Glutamatergic neuron (in vitro differentiated cells): ENCODE results near the gene NKIRAS1. TPM values are rescaled to one million over a fixed set of nuclear protein-coding genes. Genes with fewer than 3 reads are reported as not detected.
"Not testable (repeated sequence)": the region's sequence is repeated elsewhere in the genome, so short reads cannot be mapped to it uniquely, and the experiment has no call there.

Experiments
- DNase-seq: peaks from one replicate; pipeline ENCODE4 v3.0.0; 2022
- H3K27ac Mint-ChIP-seq: one replicate; pipeline ENCODE4 v1.8.0; 2020; ENCODE audit warnings: mild to moderate bottlenecking, mixed read lengths, inconsistent platforms; ENCODE audit not compliant: unreplicated experiment
- H3K27me3 Mint-ChIP-seq: one replicate; pipeline ENCODE4 v1.8.0; 2020; ENCODE audit warnings: mild to moderate bottlenecking, moderate library complexity, mixed read lengths, inconsistent platforms; ENCODE audit not compliant: unreplicated experiment
- H3K36me3 Mint-ChIP-seq: one replicate; pipeline ENCODE4 v1.8.0; 2020; ENCODE audit warnings: mild to moderate bottlenecking, mixed read lengths, inconsistent platforms; ENCODE audit not compliant: unreplicated experiment
- H3K4me1 Mint-ChIP-seq: one replicate; pipeline ENCODE4 v1.8.0; 2020; ENCODE audit warnings: mild to moderate bottlenecking, low read depth, mixed read lengths, inconsistent platforms; ENCODE audit not compliant: unreplicated experiment
- H3K4me3 Mint-ChIP-seq: one replicate; pipeline ENCODE4 v1.8.0; 2020; ENCODE audit warnings: mild to moderate bottlenecking, mixed read lengths, inconsistent platforms; ENCODE audit not compliant: unreplicated experiment
- H3K9me3 Mint-ChIP-seq: one replicate; pipeline ENCODE4 v1.8.0; 2020; ENCODE audit warnings: mild to moderate bottlenecking, moderate library complexity, mixed read lengths, inconsistent platforms; ENCODE audit not compliant: unreplicated experiment
- CTCF ChIP-seq: fragments of 200-600 bp; sonication (generic); IDR thresholded peaks from one replicate; pipeline ENCODE4 v1.5.0; 2021; ENCODE audit not compliant: partially characterized antibody, unreplicated experiment
- total RNA-seq: library from RNA; stranded (reverse); fragmentation: NEBNext Ultra II Directional; extraction: Animal tissue kit (Norgen Biotek cat#: 25700); gene quantifications from one replicate; pipeline ENCODE4 v1.2.1, GENCODE V29; 2021; ENCODE audit not compliant: unreplicated experiment

The NKIRAS1 gene
- total RNA-seq, 1 donor from 2014 or later: 12.6 TPM

GRCh38 chr3:23874359-23875112 is 42.3 kb downstream of the NKIRAS1 start:
- H3K27ac Mint-ChIP-seq: no peak overlapping the region
- no peaks in the 10 kb centered on the region for H3K36me3 Mint-ChIP-seq
- no peak for TF ChIP-seq CTCF

DNA sequence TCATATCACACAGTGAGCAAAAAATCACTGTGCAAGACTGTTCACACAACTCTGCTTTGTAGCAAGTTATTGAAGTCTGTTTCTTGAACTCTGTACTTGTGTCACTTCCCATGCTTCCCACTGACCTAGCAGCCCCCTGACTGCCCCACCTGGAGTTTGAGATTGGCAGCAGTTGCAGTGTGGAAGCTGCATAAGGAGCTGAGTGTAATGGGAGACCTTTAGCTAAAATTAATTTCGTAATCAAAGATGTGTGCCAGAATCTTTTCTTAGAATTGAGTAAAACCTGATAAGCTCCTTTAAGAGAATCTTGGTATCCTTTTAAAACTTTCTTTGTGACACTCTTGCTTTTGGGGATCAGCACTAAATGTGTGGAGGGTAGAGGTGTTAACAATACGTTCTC is 42.8 kb downstream of the NKIRAS1 start:
- Mint-ChIP-seq H3K27ac (no peak overlapping the region), H3K4me1 (peaks cover 12% of the 10 kb centered on the region)
- no peak for TF ChIP-seq CTCF

More at GRCh38 chr3:23874359-23875112, 42.3 kb downstream of the NKIRAS1 start:
- peaks cover 2% of the 10 kb centered on the region for H3K9me3 Mint-ChIP-seq
- no peak for DNase-seq
- H3K27me3 Mint-ChIP-seq: peaks cover 1% of the 10 kb centered on the region
- peaks cover 12% of the 10 kb centered on the region for H3K4me1 Mint-ChIP-seq
- H3K4me3 Mint-ChIP-seq: no peak overlapping the region

DNA sequence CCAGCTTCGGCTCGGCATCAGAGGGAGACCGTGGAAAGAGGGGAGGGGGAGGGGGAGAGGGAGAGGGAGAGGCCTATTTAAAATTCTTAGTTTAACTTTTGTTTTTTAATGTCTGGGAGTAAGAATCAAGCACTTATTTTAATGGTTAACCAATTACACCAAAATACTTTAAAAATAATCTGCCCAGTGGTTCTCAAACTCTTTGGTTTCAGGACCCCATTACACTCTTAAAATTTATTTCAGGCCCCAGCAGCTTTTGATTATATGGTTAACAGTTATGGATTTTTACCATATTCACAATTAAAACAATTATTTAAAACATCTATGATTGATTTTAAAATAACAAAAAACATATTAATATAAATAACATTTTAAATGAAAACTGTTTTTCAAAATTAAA is 44.5 kb downstream of the NKIRAS1 start:
- Mint-ChIP-seq H3K27ac (no peak overlapping the region), H3K27me3 (no peaks in the 10 kb centered on the region), H3K36me3 (no peaks in the 10 kb centered on the region), H3K9me3 (peaks cover 2% of the 10 kb centered on the region), H3K4me1 (peaks cover 12% of the 10 kb centered on the region), H3K4me3 (no peak overlapping the region)
- TF ChIP-seq CTCF: no peak
- no peak for DNase-seq

More for the DNA sequence above, 42.8 kb downstream of the NKIRAS1 start:
- Mint-ChIP-seq H3K9me3 (peaks cover 2% of the 10 kb centered on the region), H3K27me3 (peaks cover 1% of the 10 kb centered on the region), H3K4me3 (no peak overlapping the region), H3K36me3 (no peaks in the 10 kb centered on the region)
- no peak for DNase-seq

- not testable (repeated sequence) for H3K4me3 Mint-ChIP-seq, H3K4me1 Mint-ChIP-seq, H3K27ac Mint-ChIP-seq, H3K9me3 Mint-ChIP-seq, H3K27me3 Mint-ChIP-seq, DNase-seq, H3K36me3 Mint-ChIP-seq
Measured at GRCh38 chr3:23871361-23871760, 45.4 kb downstream of the NKIRAS1 start.

- not testable (repeated sequence) for H3K4me3 Mint-ChIP-seq, H3K27me3 Mint-ChIP-seq, DNase-seq, H3K27ac Mint-ChIP-seq, H3K36me3 Mint-ChIP-seq, H3K9me3 Mint-ChIP-seq
- peaks cover 12% of the 10 kb centered on the region for H3K4me1 Mint-ChIP-seq
Measured at GRCh38 chr3:23870663-23871043, 46.1 kb downstream of the NKIRAS1 start.

GRCh38 chr3:23869977-23870662 is 46.7 kb downstream of the NKIRAS1 start:
- no peak overlapping the region for H3K4me3 Mint-ChIP-seq
- peaks cover 3% of the 10 kb centered on the region for H3K9me3 Mint-ChIP-seq
- peak overlapping the region; percentile 50 for H3K27ac Mint-ChIP-seq
- TF ChIP-seq CTCF: no peak
- no peaks in the 10 kb centered on the region for H3K27me3 Mint-ChIP-seq
- no peak for DNase-seq
- H3K4me1 Mint-ChIP-seq: peaks cover 16% of the 10 kb centered on the region
- no peaks in the 10 kb centered on the region for H3K36me3 Mint-ChIP-seq
